PC-9 (cell line): ENCODE data around the gene SLC22A13. TPM values are rescaled to one million over a fixed set of nuclear protein-coding genes. Genes with fewer than 3 reads are reported as not detected.

Source experiments
- BruUV-seq: library from RNA; stranded (reverse); fragments of 400-500 nt; replicated peaks from 2 replicates; lab custom pipeline; 2021; lab: Mats Ljungman, UMichigan
- CTCF ChIA-PET: fragments of 300-600 bp; sonication (Branson Sonifier 250); formaldehyde crosslinking; loops from one replicate; lab custom pipeline; 2022; ENCODE audit warnings: antibody characterized with exemption; lab: Charles Lee
- POLR2A ChIA-PET: fragments of 300-600 bp; sonication (Branson Sonifier 250); formaldehyde crosslinking; loops from one replicate; lab custom pipeline; 2022; ENCODE audit warnings: antibody characterized with exemption; ENCODE audit not compliant: unreplicated experiment; lab: Charles Lee
- DNase-seq, 2 experiments: peaks; one replicate each; pipeline versions ENCODE4 v3.0.0 to v3.0.0-alpha.2; 2015 to 2022; ENCODE audit warnings: mixed read lengths in 1 of 2
- H2AFZ ChIP-seq: fragments of 200-600 bp; sonication (generic); 2 replicates; pipeline ENCODE4 v1.8.1; 2017; ENCODE audit warnings: antibody characterized with exemption
- H3F3A ChIP-seq: fragments of 200-600 bp; sonication (generic); 2 replicates; pipeline ENCODE4 v1.8.1; 2017; ENCODE audit warnings: antibody characterized with exemption, mild to moderate bottlenecking, low read depth; ENCODE audit not compliant: insufficient read depth
- H3K27ac ChIP-seq: fragments of 200-600 bp; sonication (generic); 2 replicates; pipeline ENCODE4 v1.6.1; 2016; ENCODE audit warnings: mixed run types
- H3K27me3 ChIP-seq: fragments of 200-600 bp; sonication (generic); 2 replicates; pipeline ENCODE4 v1.6.1; 2016; ENCODE audit warnings: low read depth, mixed run types; ENCODE audit not compliant: insufficient read depth
- H3K36me3 ChIP-seq: fragments of 200-600 bp; sonication (generic); 2 replicates; pipeline ENCODE4 v1.6.1; 2016; ENCODE audit warnings: low read depth, mixed run types
- H3K4me1 ChIP-seq: fragments of 200-600 bp; sonication (generic); replicated peaks from 2 replicates; pipeline ENCODE4 v1.6.1; 2016; ENCODE audit warnings: mixed run types; ENCODE audit not compliant: insufficient read depth
- H3K4me2 ChIP-seq: fragments of 200-600 bp; sonication (generic); 2 replicates; pipeline ENCODE4 v1.6.1; 2017; ENCODE audit warnings: mixed run types
- H3K4me3 ChIP-seq: fragments of 200-600 bp; sonication (generic); 2 replicates; pipeline ENCODE4 v1.6.1; 2016; ENCODE audit warnings: mixed run types
- H3K79me2 ChIP-seq: fragments of 200-600 bp; sonication (generic); 2 replicates; pipeline ENCODE4 v1.6.1; 2017; ENCODE audit warnings: low read depth, mixed run types
- H3K9me2 ChIP-seq: fragments of 200-600 bp; sonication (generic); 2 replicates; pipeline ENCODE4 v1.8.1; 2017; ENCODE audit warnings: mild to moderate bottlenecking; ENCODE audit not compliant: insufficient read depth
- H3K9me3 ChIP-seq: fragments of 200-600 bp; sonication (generic); 2 replicates; pipeline ENCODE4 v1.8.1; 2016; ENCODE audit warnings: low read depth; ENCODE audit not compliant: insufficient read depth
- H4K20me1 ChIP-seq: fragments of 200-600 bp; sonication (generic); 2 replicates; pipeline ENCODE4 v1.8.1; 2017; ENCODE audit not compliant: insufficient read depth
- EZH2 ChIP-seq: fragments of 200-600 bp; sonication (generic); IDR thresholded peaks from 2 replicates; pipeline ENCODE4 v1.8.0; 2017; ENCODE audit warnings: antibody characterized with exemption, low read depth
- intact Hi-C: fragments of 100-400 bp; cut with micrococcal nuclease; formaldehyde crosslinking; loops from one replicate; pipeline ENCODE4 v1.10.0; 2022; ENCODE audit not compliant: unreplicated experiment
- total RNA-seq: library from RNA; stranded (reverse); gene quantifications from 2 replicates; pipeline ENCODE4 v1.2.3, GENCODE V29; 2021
- TF ChIP-seq, protein P1 (sequence below): fragments of 200-600 bp; sonication (generic); conservative IDR thresholded peaks from 2 replicates; pipeline ENCODE4 v1.6.1; 2017; ENCODE audit warnings: mixed run types, antibody characterized with exemption, mild to moderate bottlenecking, moderate library complexity

The SLC22A13 gene
- total RNA-seq, 1 experiment from 2014 or later: 0.44 TPM

DNA sequence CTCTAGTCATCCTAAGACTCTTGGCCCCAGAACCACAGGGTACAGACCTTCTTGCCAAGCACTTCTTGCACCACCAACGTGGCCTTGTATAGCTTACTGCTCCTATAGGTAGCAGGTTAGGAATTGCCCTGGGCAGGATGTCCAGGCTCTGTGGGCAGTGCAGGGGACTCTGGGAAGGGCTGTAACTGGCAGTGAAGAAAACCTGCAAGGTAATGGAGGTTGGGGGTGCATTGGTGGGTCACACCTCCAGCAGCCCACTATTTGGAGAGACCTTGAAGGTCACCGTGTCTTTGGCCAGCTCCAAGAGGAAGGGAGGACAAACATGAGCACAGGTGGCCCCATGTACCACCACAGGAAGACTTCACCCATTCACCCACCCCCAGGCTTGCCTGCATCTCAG lies 59.6 kb downstream of the SLC22A13 start:
- TF ChIP-seq, protein P1, sequence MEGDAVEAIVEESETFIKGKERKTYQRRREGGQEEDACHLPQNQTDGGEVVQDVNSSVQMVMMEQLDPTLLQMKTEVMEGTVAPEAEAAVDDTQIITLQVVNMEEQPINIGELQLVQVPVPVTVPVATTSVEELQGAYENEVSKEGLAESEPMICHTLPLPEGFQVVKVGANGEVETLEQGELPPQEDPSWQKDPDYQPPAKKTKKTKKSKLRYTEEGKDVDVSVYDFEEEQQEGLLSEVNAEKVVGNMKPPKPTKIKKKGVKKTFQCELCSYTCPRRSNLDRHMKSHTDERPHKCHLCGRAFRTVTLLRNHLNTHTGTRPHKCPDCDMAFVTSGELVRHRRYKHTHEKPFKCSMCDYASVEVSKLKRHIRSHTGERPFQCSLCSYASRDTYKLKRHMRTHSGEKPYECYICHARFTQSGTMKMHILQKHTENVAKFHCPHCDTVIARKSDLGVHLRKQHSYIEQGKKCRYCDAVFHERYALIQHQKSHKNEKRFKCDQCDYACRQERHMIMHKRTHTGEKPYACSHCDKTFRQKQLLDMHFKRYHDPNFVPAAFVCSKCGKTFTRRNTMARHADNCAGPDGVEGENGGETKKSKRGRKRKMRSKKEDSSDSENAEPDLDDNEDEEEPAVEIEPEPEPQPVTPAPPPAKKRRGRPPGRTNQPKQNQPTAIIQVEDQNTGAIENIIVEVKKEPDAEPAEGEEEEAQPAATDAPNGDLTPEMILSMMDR: no peak
- no TSS peak for BruUV-seq
- no peak overlapping the region for H3K4me2 ChIP-seq
- intact Hi-C loops: no loop called here
- no peak overlapping the region for H3K27ac ChIP-seq
- CTCF ChIA-PET: no interaction called here
- H3K9me3 ChIP-seq: peaks cover 13% of the 10 kb centered on the region
- no peak overlapping the region for H3K4me3 ChIP-seq
- H3K79me2 ChIP-seq: no peaks in the 10 kb centered on the region
- H4K20me1 ChIP-seq: no peaks in the 10 kb centered on the region
- POLR2A ChIA-PET: no interaction called here
- H3K4me1 ChIP-seq: peaks cover 11% of the 10 kb centered on the region
- no peak overlapping the region for H2AFZ ChIP-seq
- H3F3A ChIP-seq: peaks cover 10% of the 10 kb centered on the region; the same call in 1 of the 2 replicates
- no peaks in the 10 kb centered on the region for H3K36me3 ChIP-seq
- no peak for DNase-seq
- H3K27me3 ChIP-seq: no peaks in the 10 kb centered on the region
- no peaks in the 10 kb centered on the region for H3K9me2 ChIP-seq

GRCh38 chr3:38327335-38328009 lies 61.9 kb downstream of the SLC22A13 start:
- no peaks in the 10 kb centered on the region for H3K27me3 ChIP-seq
- ChIA-PET POLR2A (no interaction called here), CTCF (no interaction called here)
- H3F3A ChIP-seq: peaks cover 10% of the 10 kb centered on the region; the same call in 1 of the 2 replicates
- peaks cover 13% of the 10 kb centered on the region for H3K9me3 ChIP-seq
- H3K36me3 ChIP-seq: no peaks in the 10 kb centered on the region
- H3K9me2 ChIP-seq: no peaks in the 10 kb centered on the region
- peak overlapping the region; percentile 70 for H3K27ac ChIP-seq
- H3K4me2 ChIP-seq: peak overlapping the region; percentile 31; the same call in 1 of the 2 replicates
- no TSS peak for BruUV-seq
- peaks cover 11% of the 10 kb centered on the region for H3K4me1 ChIP-seq
- H4K20me1 ChIP-seq: no peaks in the 10 kb centered on the region
- no peak overlapping the region for H3K4me3 ChIP-seq
- no peak for TF ChIP-seq EZH2
- TF ChIP-seq, protein P1: no peak
- intact Hi-C loops: no loop called here
- H2AFZ ChIP-seq: no peak overlapping the region
- no peaks in the 10 kb centered on the region for H3K79me2 ChIP-seq
- peak; percentile 14 to 72 for DNase-seq

Other genes with a start within 250 kb of the SLC22A13 start
- 13.5 and 19.4 TPM in 2 replicates for gene PLCD1, start 236.2 kb upstream of the SLC22A13 start, total RNA-seq
- gene DLEC1, start 226.6 kb upstream of the SLC22A13 start, total RNA-seq: 0.35 and 0.45 TPM in 2 replicates
- 58.9 and 65.8 TPM in 2 replicates for gene ACAA1, start 128.7 kb upstream of the SLC22A13 start, total RNA-seq
- gene MYD88, start 127.2 kb upstream of the SLC22A13 start, total RNA-seq: 25.0 and 27.4 TPM in 2 replicates
- 50.2 and 54.3 TPM in 2 replicates for gene OXSR1, start 100.3 kb upstream of the SLC22A13 start, total RNA-seq
- gene SLC22A14, start 16.5 kb downstream of the SLC22A13 start, total RNA-seq: not detected in 2 replicates
- 2.4 and 4.2 TPM in 2 replicates for gene XYLB, start 81.0 kb downstream of the SLC22A13 start, total RNA-seq
- gene ACVR2B, start 188.1 kb downstream of the SLC22A13 start, total RNA-seq: 11.0 and 12.4 TPM in 2 replicates
- 7.5 and 9.3 TPM in 2 replicates for gene EXOG, start 230.5 kb downstream of the SLC22A13 start, total RNA-seq